Measurements from ENCODE around the gene NIPAL1.

The NIPAL1 gene

DNA sequence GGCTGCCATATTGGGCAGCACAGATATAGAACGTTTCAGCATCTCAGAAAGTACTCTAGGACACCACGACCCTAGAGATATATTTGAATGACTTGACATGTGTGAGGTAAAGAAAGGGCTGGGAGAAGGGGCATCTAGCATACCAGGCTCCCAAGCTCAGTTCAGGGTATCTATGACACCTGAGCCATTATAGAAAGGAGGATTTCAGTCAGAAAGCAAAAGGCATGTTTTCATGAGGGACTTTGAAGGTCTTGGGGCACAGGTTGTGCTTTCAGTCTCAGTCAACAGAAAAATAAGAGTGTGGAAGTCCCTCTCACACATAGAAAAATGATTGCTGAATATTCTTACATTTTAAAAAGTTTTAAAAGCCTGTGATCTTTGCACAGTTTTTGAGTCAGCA lies 51.6 kb downstream of the NIPAL1 start:
- no peak for DNase-seq

- DNase-seq = no peak
These were observed 52.5 kb downstream of the NIPAL1 start for GRCh38 chr4:48069026-48069425.

DNA sequence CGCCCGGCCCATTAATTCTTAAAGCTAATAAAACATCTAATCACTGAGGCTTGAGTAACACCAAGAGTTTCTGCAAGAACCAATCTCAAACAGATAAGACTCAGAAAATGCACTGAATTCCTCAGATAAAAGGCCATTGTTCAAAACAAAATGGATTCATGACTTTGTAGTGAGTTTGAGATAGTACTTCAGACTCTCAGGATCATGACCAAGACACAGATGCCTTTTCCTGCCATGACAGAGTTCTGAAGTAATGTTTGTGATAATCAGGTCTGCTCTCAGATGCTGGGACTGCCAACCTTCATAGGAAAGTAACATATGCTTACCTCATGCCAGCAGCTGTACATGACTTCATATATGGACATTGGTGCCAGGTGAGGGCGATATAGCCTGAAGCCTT lies 54.6 kb downstream of the NIPAL1 start:
- DNase-seq = no peak

GRCh38 chr4:48073567-48074103 lies 57.1 kb downstream of the NIPAL1 start:
- DNase-seq = no peak

DNA sequence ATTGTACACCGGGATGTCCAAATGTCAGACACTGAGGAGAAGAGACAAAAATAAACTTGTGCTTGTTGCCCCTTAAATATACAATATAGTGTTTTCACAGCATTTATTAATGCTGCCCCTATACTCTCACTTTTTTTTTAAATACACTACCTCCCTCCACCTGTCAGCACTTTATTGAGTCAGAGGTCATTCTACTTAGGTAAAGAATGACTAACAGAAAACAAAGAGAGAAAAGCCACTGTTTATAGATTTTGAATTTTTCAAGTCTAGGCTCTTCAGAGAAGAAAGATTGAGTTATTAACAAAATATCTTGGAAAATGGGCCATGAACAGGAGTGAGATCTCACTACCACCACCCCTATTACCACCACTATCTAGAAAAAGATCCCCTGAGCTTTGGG lies 58.1 kb downstream of the NIPAL1 start:
- no peak for DNase-seq

- DNase-seq = no peak
These were observed 61.9 kb downstream of the NIPAL1 start for GRCh38 chr4:48078425-48078824.

GRCh38 chr4:48078862-48079655 lies 62.5 kb downstream of the NIPAL1 start:
- DNase-seq = no peak

DNA sequence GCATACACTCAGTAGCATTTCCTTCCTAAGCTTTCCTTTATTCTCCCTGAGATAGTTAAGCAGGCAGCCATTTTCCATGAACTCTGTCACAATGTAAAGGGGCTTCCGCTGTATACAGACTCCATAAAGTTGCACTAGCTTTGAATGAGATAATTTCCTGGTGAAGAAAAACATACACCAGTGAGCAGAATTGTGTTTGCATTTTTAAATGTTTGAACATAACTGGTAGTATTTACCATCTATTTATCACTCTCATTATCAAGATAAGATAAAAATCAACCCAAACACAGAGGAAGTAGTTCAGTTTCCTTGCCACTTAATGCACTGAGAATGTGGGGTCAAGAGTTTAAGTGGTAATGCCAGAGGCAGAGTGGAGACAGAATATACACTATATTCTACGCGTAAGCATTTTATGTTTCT lies 63.4 kb downstream of the NIPAL1 start:
- DNase-seq = no peak

DNA sequence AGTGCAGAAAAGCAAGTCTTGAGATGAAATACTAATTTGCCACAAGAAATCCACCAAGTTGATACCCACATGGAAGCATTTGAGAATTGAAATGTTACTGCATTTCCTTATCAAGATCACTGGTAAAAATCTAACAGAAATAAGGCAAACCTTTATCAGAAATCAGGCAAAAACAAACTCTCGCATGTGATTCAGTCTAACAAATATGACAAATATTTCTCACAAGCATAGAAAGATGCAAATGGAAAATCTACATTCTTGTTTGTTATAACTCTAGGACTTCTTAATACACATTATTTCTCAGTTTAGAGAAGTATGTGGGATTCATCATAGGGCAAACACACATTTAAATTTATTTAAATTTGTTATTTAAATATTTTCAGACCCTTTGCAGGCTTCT lies 64.6 kb downstream of the NIPAL1 start:
- DNase-seq = no peak

DNA sequence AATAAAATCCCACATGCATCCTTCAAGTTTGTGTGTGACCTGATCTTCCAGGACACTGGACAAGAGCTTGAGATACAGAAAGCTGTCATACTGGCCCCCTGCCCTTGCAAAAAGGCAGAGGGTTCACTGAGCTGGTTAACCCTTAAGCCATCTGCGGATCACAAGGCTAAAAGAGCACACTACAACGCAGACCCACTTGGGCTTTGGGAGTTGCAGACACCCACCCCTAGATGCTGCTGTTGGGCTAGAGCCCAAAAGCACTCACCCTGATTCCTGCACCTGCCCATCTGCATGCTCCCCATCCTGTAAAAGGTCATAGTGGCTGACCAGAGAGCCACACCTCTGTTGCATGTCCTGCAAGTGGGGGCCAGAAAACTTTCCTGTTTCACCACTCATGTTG lies 66.4 kb downstream of the NIPAL1 start:
- no peak for DNase-seq

GRCh38 chr4:48085821-48086589 lies 69.4 kb downstream of the NIPAL1 start:
- no peak for DNase-seq

Measured in activated CD4-positive, alpha-beta T cell treated with anti-CD3 and anti-CD28 coated beads, Interleukin-2, amount 50 U/mL, for 16 hours (primary cell).